Activated T-cell treated with anti-CD3 and anti-CD28 coated beads, Interleukin-2, amount 50 U/mL, for 72 hours (primary cell): Measurements from ENCODE around the gene WDFY1. TPM values are rescaled to one million over a fixed set of nuclear protein-coding genes. Genes with fewer than 3 reads are reported as not detected.
A peak's percentile ranks its signal among the peaks of the same experiment; 100 is the strongest.
"Not testable (repeated sequence)": the region's sequence is repeated elsewhere in the genome, so short reads cannot be mapped to it uniquely, and the experiment has no call there.

ENCODE experiments used
- ATAC-seq, 2 donors: fragments of 150-1000 bp; cut with Tn5 transposase; replicated peaks in 1 of 2; 2 replicates each; pipeline ENCODE4 v1.10.0; 2021; ENCODE audit warnings: moderate library complexity in 2 of 2, mild to moderate bottlenecking in 1 of 2
- DNase-seq, 2 donors: peaks; one replicate each; pipeline ENCODE4 v3.0.0; 2021 to 2022; ENCODE audit warnings: mixed read lengths in 1 of 2
- H3K27ac Mint-ChIP-seq: one replicate; pipeline ENCODE4 v1.8.0; 2022; ENCODE audit warnings: mild to moderate bottlenecking, moderate library complexity, mixed read lengths
- H3K27me3 Mint-ChIP-seq: one replicate; pipeline ENCODE4 v1.8.0; 2022; ENCODE audit warnings: low read depth, mixed read lengths
- H3K36me3 Mint-ChIP-seq, 2 donors: one replicate each; pipeline ENCODE4 v1.8.0; 2022; ENCODE audit warnings: mixed read lengths in 2 of 2, mild to moderate bottlenecking in 1 of 2; ENCODE audit not compliant: insufficient read depth in 2 of 2
- H3K4me1 Mint-ChIP-seq: one replicate; pipeline ENCODE4 v1.8.0; 2022; ENCODE audit warnings: low read depth, mixed read lengths
- H3K4me3 Mint-ChIP-seq, 2 donors: one replicate each; pipeline ENCODE4 v1.8.0; 2022; ENCODE audit warnings: mild to moderate bottlenecking in 2 of 2, mixed read lengths in 2 of 2, moderate library complexity in 2 of 2
- H3K9me3 Mint-ChIP-seq, 2 donors: one replicate each; pipeline ENCODE4 v1.8.0; 2022; ENCODE audit warnings: mixed read lengths in 2 of 2
- total RNA-seq, 2 donors: library from RNA; stranded (reverse); gene quantifications; one replicate each; pipeline ENCODE4 v1.2.3, GENCODE V29; 2022

Gene WDFY1
- total RNA-seq, 2 donors from 2014 or later = 57.4 to 61.7 TPM

DNA sequence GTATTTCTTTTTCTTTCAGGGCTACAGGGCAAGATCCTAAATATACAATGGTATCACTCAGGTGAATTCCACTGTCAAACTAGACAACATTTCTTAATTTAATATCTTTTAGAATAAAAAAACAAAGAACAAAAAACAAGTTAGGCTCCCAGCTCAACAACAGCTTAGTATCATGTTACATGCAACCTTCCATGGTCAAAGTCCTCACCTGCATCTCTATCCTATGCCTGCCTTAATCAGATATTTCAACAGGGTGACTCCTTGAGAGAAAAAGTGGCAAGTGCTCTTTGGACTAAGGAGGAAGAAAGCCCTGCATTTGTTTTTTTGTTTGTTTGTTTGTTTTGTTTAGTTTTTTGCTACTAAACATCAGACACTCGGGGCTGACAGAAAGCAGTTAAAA, 50.2 kb downstream of the WDFY1 start:
- no peak overlapping the region for H3K27ac Mint-ChIP-seq
- H3K4me1 Mint-ChIP-seq = peaks cover 29% of the 10 kb centered on the region
- peaks cover 8 to 28% of the 10 kb centered on the region in 2 donors for H3K36me3 Mint-ChIP-seq

DNA sequence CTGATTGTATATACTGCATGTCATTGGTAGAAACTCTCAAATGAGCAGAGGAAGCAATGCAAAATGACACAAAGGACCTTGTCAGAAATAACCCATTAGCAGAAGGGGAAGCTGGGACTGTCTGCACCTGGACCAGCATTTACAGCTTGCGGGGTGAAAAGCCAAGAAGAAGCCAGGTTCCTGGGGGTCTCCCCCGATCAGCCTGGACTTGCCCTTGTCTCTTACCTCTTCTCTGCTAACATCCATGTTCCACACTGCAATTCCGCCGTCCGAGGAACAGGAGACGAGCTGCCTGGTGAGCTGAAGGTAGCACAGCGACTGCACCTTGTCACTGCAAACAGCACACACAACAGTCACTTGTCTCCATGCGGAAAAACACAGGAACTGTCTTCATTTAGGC, 51.1 kb downstream of the WDFY1 start:
- Mint-ChIP-seq H3K9me3 (peaks cover 0 to 3% of the 10 kb centered on the region in 2 donors), H3K4me1 (peaks cover 36% of the 10 kb centered on the region), H3K27me3 (no peaks in the 10 kb centered on the region), H3K4me3 (no peak overlapping the region), H3K36me3 (peaks cover 13 to 32% of the 10 kb centered on the region in 2 donors), H3K27ac (no peak overlapping the region)
- DNase-seq (no peak), ATAC-seq (no peak)

More for the DNA sequence above, 50.2 kb downstream of the WDFY1 start:
- DNase-seq (no peak), ATAC-seq (no peak)
- H3K9me3 Mint-ChIP-seq = peaks cover 0 to 1% of the 10 kb centered on the region in 2 donors
- H3K27me3 Mint-ChIP-seq = no peaks in the 10 kb centered on the region
- H3K4me3 Mint-ChIP-seq = no peak overlapping the region

DNA sequence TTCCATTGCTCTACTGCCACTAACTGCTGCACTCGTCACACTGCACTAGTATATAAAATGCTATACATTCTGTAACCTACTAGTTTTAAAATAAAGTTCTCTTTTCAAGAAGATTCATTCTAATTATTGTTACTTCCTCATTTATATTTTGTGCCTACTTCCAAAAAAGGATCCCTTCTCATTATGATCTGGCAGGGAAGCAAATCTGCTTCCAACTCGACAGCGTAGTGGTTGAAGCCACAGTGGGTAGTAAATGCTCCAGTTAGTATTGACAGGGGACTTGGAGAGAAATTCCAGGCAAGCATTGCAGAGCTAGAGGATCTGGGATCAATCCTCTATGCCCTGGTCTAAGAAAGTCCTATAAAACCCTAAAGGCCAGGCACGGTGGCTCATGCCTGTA, 54.4 kb downstream of the WDFY1 start:
- H3K36me3 Mint-ChIP-seq = peaks cover 10 to 29% of the 10 kb centered on the region in 2 donors
- H3K4me1 Mint-ChIP-seq = peaks cover 16% of the 10 kb centered on the region
- no peaks in the 10 kb centered on the region for H3K27me3 Mint-ChIP-seq
- no peak overlapping the region for H3K27ac Mint-ChIP-seq
- ATAC-seq (no peak), DNase-seq (no peak)
- peaks cover 0 to 3% of the 10 kb centered on the region in 2 donors for H3K9me3 Mint-ChIP-seq
- no peak overlapping the region for H3K4me3 Mint-ChIP-seq

DNA sequence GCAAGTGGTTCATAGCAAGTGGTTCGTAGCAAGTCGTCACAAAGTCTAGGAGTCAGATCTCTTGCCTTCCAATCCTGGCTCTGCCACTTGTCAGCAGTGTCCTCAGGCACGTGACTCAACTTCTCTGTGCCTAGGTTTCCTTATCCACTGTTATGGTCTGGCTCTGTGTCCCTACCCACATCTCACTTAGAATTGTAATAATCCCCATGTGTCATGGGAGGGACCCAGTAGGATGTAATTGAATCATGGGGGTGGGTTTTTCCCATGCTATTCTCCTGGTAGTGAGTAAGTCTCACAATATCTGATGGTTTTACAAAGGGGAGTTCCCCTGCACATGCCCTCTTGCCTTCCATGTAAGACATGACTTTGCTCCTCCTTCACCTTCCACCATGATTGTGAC, 55.9 kb downstream of the WDFY1 start:
- no peaks in the 10 kb centered on the region for H3K27me3 Mint-ChIP-seq
- no peak overlapping the region for H3K27ac Mint-ChIP-seq
- H3K36me3 Mint-ChIP-seq = peaks cover 10 to 29% of the 10 kb centered on the region in 2 donors
- DNase-seq (no peak), ATAC-seq (peak in 1 of 2 donors; percentile 70)
- peaks cover 21% of the 10 kb centered on the region for H3K4me1 Mint-ChIP-seq
- H3K9me3 Mint-ChIP-seq = peaks cover 0 to 3% of the 10 kb centered on the region in 2 donors
- H3K4me3 Mint-ChIP-seq = no peak overlapping the region

DNA sequence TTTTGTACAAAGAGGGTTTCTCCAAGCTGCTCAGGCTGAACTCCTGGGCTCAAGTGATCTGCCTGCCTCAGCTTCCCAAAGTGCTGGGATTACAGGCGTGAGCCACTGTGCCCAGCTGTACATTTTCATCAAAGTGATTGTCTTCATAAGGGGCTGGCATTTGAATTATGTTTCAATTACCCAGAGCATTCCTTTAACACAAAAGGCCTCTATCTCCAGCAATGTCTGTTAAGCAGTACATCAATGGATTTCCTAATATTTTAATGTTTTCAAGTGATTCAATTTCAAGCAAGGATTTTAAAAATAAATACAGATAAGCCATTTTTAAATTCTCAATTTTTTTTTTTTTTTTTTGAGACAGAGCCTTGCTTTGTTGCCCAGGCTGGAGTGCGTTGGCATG, 56.9 kb downstream of the WDFY1 start:
- Mint-ChIP-seq H3K27ac (no peak overlapping the region), H3K9me3 (peaks cover 0 to 3% of the 10 kb centered on the region in 2 donors), H3K36me3 (peaks cover 8 to 29% of the 10 kb centered on the region in 2 donors), H3K4me3 (no peak overlapping the region), H3K27me3 (no peaks in the 10 kb centered on the region), H3K4me1 (peaks cover 21% of the 10 kb centered on the region)
- ATAC-seq (no peak), DNase-seq (no peak)

DNA sequence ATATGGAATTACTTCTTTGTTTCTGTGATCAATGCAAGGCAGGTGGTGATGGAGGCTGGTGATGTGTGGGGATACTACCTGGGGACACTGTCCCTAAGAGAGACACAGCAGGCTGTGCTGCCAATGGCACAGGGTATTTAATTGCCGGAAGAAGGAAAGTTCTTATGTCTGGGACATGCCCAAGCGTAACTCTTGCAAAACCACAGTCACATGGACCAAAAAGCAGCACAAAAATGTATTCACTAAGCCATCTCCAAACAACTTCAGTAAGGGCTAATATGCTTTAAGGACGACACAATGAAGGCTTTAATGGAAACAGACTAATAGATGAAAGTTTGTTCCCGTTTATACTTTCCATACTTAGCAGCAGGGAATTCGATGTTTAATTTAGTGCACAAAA, 58.0 kb downstream of the WDFY1 start:
- Mint-ChIP-seq H3K27ac (peak overlapping the region; percentile 38), H3K36me3 (peaks cover 8 to 33% of the 10 kb centered on the region in 2 donors), H3K9me3 (peaks cover 0 to 3% of the 10 kb centered on the region in 2 donors), H3K27me3 (no peaks in the 10 kb centered on the region), H3K4me3 (no peak overlapping the region), H3K4me1 (peaks cover 21% of the 10 kb centered on the region)
- no peak for DNase-seq
- ATAC-seq = no peak

DNA sequence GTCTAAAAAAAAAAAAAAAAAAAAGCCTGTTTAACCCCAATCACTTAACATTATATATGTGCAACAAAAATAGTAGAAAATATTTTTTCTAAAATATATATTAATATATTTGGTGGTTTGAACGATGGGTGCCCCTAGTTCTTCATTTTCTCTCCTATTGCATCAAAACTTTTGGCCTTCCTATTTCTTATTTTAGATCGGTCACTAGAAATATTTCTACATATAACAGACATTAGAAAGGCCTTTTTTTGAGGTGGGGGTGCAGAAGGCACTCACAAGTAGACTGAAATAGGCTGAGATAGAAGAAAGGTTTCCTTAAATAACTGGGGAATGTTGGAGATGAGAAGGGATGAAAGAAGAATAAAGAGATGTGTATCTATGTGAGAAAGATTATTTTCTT, 58.4 kb downstream of the WDFY1 start:
- ATAC-seq (no peak), DNase-seq (no peak)
- Mint-ChIP-seq H3K4me1 (peaks cover 21% of the 10 kb centered on the region), H3K27ac (peak overlapping the region; percentile 38), H3K9me3 (peaks cover 0 to 3% of the 10 kb centered on the region in 2 donors), H3K4me3 (no peak overlapping the region), H3K27me3 (no peaks in the 10 kb centered on the region), H3K36me3 (peaks cover 9 to 33% of the 10 kb centered on the region in 2 donors)

DNA sequence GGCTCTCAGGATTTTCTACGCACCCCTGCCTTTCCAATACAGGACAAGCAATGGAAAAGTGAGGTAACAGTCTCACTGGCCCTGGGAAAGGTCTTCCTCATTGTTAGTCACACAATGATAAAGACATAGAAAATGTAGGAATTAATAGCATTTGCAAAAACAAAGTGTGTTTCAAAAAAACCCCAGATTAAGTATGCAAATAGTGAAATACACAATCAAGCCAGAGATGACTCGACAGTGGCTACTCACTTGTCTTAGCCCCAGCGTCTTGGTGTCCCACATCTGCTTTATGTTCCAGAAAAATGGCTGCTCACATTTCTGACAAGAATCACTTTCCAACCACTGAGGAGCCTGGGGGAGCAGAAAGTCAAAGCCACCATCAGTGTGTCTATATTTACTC, 60.7 kb downstream of the WDFY1 start:
- peak; percentile 45 to 51 for ATAC-seq
- no peak for DNase-seq
- peaks cover 12 to 32% of the 10 kb centered on the region in 2 donors for H3K36me3 Mint-ChIP-seq
- H3K27me3 Mint-ChIP-seq = no peaks in the 10 kb centered on the region
- peak overlapping the region; percentile 28 for H3K27ac Mint-ChIP-seq
- no peak overlapping the region for H3K4me3 Mint-ChIP-seq
- peaks cover 18% of the 10 kb centered on the region for H3K4me1 Mint-ChIP-seq
- peaks cover 0 to under 1% of the 10 kb centered on the region in 2 donors for H3K9me3 Mint-ChIP-seq

DNA sequence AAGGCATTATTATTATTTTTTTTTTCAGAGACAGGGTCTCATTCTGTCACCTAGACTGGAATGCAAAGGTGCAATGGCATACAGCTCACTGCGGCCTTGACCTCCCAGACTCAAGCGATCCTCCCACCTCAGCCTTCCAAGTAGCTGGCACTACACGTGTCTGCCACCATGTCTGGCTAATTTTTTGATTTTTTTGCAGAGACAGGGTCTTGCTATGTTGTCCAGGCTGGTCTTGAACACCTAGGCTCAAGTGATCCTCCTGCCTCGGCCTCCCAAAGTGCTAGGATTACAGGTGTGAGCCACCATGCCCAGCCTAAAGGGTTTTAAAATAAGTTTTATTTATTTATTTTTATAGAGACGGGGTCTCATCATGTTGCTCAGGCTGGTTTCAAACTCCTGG, 62.4 kb downstream of the WDFY1 start:
- Mint-ChIP-seq H3K27ac (no peak overlapping the region), H3K9me3 (no peaks in the 10 kb centered on the region), H3K4me3 (no peak overlapping the region), H3K27me3 (no peaks in the 10 kb centered on the region), H3K4me1 (peaks cover 12% of the 10 kb centered on the region), H3K36me3 (peaks cover 8 to 35% of the 10 kb centered on the region in 2 donors)
- DNase-seq = no peak
- no peak for ATAC-seq

DNA sequence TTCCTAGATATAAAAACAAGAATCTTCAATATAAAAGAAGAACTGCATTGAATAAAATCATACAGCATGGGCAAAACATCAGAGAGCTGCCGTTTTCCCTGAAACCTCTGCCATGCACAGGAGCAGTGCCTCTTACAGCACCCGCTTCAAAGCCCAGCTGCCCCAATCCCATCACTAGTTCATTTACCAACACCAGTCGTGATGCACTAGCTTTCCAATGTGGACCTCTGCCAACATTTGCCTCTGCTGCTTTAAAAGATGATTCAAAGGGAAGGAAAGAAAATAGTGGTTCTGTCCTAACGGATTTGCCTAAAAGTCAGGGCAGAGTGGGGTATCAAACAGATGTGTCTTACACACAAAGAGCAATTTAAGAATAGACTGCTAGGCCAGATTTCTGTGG, 64.3 kb downstream of the WDFY1 start:
- no peak for DNase-seq
- no peaks in the 10 kb centered on the region for H3K27me3 Mint-ChIP-seq
- peak overlapping the region; percentile 22 for H3K27ac Mint-ChIP-seq
- H3K4me3 Mint-ChIP-seq = no peak overlapping the region
- H3K36me3 Mint-ChIP-seq = peaks cover 8 to 32% of the 10 kb centered on the region in 2 donors
- H3K4me1 Mint-ChIP-seq = peaks cover 11% of the 10 kb centered on the region
- H3K9me3 Mint-ChIP-seq = no peaks in the 10 kb centered on the region
- ATAC-seq = no peak

DNA sequence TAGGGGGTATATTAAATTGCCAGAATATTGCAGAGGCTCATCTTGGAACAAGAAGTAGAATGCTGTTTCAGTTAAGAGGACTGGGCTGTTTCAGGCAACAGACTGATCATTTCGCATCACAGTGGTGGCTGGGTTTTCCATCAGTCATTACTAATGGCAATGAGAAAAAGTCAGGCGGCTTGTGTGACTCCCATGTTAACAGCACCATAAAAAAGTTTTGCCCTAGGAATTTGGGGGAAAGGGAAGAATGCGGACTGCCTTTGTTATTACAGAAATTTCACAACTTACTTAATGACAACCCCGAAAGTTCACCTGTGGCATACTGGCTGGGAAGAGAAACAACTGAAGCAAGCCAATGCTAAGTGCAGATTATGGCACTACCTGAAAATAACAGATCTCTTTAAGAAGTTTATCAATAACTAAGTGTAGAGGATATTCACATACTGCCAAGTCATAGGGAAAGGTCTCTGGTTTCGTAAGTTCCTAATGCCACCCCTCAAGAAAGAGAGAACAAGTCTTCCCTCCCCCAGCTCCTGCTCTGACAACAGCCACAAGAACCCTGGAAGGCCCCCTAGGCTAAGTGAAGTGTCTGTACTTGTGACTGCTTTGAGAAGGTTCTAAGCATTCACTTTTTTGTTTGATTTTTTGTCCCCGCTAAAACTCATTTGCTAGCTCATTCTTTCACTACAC, 67.3 kb downstream of the WDFY1 start:
- H3K9me3 Mint-ChIP-seq = no peaks in the 10 kb centered on the region
- H3K27ac Mint-ChIP-seq = no peak overlapping the region
- H3K4me3 Mint-ChIP-seq = no peak overlapping the region
- no peaks in the 10 kb centered on the region for H3K4me1 Mint-ChIP-seq
- ATAC-seq (no peak), DNase-seq (no peak)
- peaks cover 14 to 26% of the 10 kb centered on the region in 2 donors for H3K36me3 Mint-ChIP-seq
- no peaks in the 10 kb centered on the region for H3K27me3 Mint-ChIP-seq

DNA sequence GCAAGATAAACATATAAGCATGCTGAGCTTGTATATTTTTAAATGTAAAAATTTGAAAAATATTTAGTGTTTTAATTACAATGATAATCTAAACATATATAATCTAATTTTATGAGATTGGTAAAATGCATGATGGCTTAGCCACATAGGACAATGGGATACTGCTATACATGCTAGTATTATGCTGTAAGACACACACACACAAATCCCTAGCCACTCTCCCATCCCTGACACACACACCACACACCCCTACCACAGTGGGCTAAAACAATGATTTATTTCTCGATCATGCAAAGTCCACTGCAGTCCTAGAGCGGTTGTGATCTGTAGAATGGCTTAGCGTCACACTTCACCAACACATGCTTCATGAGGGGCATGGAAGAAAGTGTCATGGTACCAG, 71.5 kb downstream of the WDFY1 start:
- H3K9me3 Mint-ChIP-seq = no peaks in the 10 kb centered on the region
- peaks cover 11 to 18% of the 10 kb centered on the region in 2 donors for H3K36me3 Mint-ChIP-seq
- H3K4me3 Mint-ChIP-seq = no peak overlapping the region
- no peaks in the 10 kb centered on the region for H3K27me3 Mint-ChIP-seq
- no peaks in the 10 kb centered on the region for H3K4me1 Mint-ChIP-seq
- H3K27ac Mint-ChIP-seq = no peak overlapping the region
- no peak for ATAC-seq
- DNase-seq = no peak

DNA sequence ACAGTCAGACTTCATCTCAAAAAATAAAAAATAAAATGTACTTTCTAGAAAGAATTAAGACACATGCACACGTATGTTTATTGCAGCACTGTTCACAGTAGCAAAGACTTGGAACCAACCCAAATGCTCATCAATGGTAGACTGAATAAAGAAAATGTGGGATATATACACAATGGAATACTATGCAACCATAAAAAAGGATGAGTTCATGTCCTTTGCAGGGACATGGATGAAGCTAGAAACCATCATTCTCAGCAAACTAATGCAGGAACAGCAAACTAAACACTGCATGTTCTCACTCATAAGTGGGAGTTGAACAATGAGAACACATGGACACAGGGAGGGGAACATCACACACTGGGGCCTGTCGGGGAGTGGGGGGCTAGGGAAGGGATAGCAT, 72.4 kb downstream of the WDFY1 start:
- not testable (repeated sequence) for H3K27me3 Mint-ChIP-seq, H3K27ac Mint-ChIP-seq, H3K4me1 Mint-ChIP-seq, DNase-seq, H3K4me3 Mint-ChIP-seq, ATAC-seq, H3K9me3 Mint-ChIP-seq
- peaks cover 10 to 11% of the 10 kb centered on the region in 2 donors for H3K36me3 Mint-ChIP-seq

DNA sequence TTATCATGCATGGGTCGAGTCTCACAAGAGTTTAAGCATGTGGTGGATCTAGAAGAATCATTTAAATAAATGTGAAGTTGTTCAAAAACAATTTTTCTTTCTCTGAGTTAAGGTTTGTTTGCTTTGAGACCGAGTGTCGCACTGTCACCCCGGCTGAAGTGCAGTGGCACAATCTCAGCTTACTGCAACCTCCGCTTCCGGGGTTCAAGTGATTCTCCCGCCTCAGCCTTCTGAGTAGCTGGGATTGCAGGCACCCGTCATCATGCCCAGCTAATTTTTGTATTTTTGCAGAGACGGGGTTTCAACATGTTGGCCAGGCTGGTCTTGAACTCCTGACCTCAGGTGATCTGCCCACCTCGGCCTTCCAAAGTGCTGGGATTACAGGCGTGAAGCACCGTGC, 73.5 kb downstream of the WDFY1 start:
- not testable (repeated sequence) for H3K27me3 Mint-ChIP-seq, DNase-seq, ATAC-seq, H3K27ac Mint-ChIP-seq, H3K9me3 Mint-ChIP-seq, H3K4me3 Mint-ChIP-seq, H3K4me1 Mint-ChIP-seq
- H3K36me3 Mint-ChIP-seq = peaks cover 5 to 11% of the 10 kb centered on the region in 2 donors
